OCI-LY1 (cell line): Measurements from ENCODE around the gene NIFK.
"Not testable (repeated sequence)": the region's sequence is repeated elsewhere in the genome, so short reads cannot be mapped to it uniquely, and the experiment has no call there.

Experiments
- H2AFZ ChIP-seq: fragments of 200-600 bp; sonication (generic), shearing (Covaris generic); 2 replicates; pipeline ENCODE4 v1.6.0; 2014; ENCODE audit warnings: antibody characterized with exemption, mild to moderate bottlenecking, low read length
- H3F3A ChIP-seq: fragments of 200-600 bp; sonication (generic), shearing (Covaris generic); 2 replicates; pipeline ENCODE4 v1.6.0; 2014; ENCODE audit warnings: mild to moderate bottlenecking, antibody characterized with exemption, low read length, moderate library complexity; ENCODE audit not compliant: insufficient read depth
- H3K27ac ChIP-seq: fragments of 200-600 bp; sonication (generic); 2 replicates; pipeline ENCODE4 v1.5.1; 2014; ENCODE audit warnings: low read length, mixed run types, mild to moderate bottlenecking, low read depth; ENCODE audit not compliant: poor library complexity, severe bottlenecking
- H3K27me3 ChIP-seq: fragments of 200-600 bp; sonication (generic); 2 replicates; pipeline ENCODE4 v1.6.0; 2014; ENCODE audit warnings: antibody characterized with exemption, mild to moderate bottlenecking, low read length, moderate library complexity; ENCODE audit not compliant: insufficient read depth
- H3K36me3 ChIP-seq: fragments of 200-600 bp; sonication (generic); 2 replicates; pipeline ENCODE4 v1.6.1; 2014; ENCODE audit warnings: mild to moderate bottlenecking, antibody characterized with exemption, low read length, moderate library complexity, mixed read lengths; ENCODE audit not compliant: insufficient read depth
- H3K4me1 ChIP-seq: fragments of 200-600 bp; sonication (generic); 2 replicates; pipeline ENCODE4 v1.5.1; 2014; ENCODE audit warnings: mild to moderate bottlenecking, low read length, moderate library complexity; ENCODE audit not compliant: insufficient read depth, severe bottlenecking
- H3K4me2 ChIP-seq: fragments of 200-600 bp; sonication (generic), shearing (Covaris generic); 2 replicates; pipeline ENCODE4 v1.6.1; 2014; ENCODE audit warnings: low read length
- H3K4me3 ChIP-seq: fragments of 200-600 bp; sonication (generic); 2 replicates; pipeline ENCODE4 v1.5.1; 2014; ENCODE audit warnings: low read length, low read depth, mild to moderate bottlenecking, mixed read lengths; ENCODE audit not compliant: poor library complexity, severe bottlenecking
- H3K79me2 ChIP-seq: fragments of 200-600 bp; shearing (Covaris generic); 2 replicates; pipeline ENCODE4 v1.6.1; 2016; ENCODE audit warnings: mixed run types, low read length, mixed read lengths; ENCODE audit not compliant: insufficient read depth
- H3K9ac ChIP-seq: fragments of 200-600 bp; sonication (generic), shearing (Covaris generic); 2 replicates; pipeline ENCODE4 v1.6.1; 2014; ENCODE audit warnings: mild to moderate bottlenecking, low read length, mixed read lengths
- H3K9me2 ChIP-seq: fragments of 200-600 bp; sonication (generic), shearing (Covaris generic); 2 replicates; pipeline ENCODE4 v1.6.1; 2014; ENCODE audit warnings: low read depth, mild to moderate bottlenecking, low read length, mixed read lengths
- H3K9me3 ChIP-seq: fragments of 200-600 bp; shearing (Covaris generic); 2 replicates; pipeline ENCODE4 v1.6.1; 2014; ENCODE audit warnings: low read length, mixed read lengths
- H4K20me1 ChIP-seq: fragments of 200-600 bp; sonication (generic), shearing (Covaris generic); 2 replicates; pipeline ENCODE4 v1.6.0; 2016; ENCODE audit warnings: mild to moderate bottlenecking, low read length; ENCODE audit not compliant: insufficient read depth
- CTCF ChIP-seq: fragments of 200-600 bp; sonication (generic), shearing (Covaris generic); IDR thresholded peaks from 2 replicates; pipeline ENCODE4 v1.5.1; 2017; ENCODE audit warnings: mild to moderate bottlenecking, antibody characterized with exemption, low read length, moderate library complexity, mixed read lengths
- EZH2 ChIP-seq: fragments of 200-600 bp; sonication (generic), shearing (Covaris generic); IDR thresholded peaks from 2 replicates; pipeline ENCODE4 v1.8.0; 2017; ENCODE audit warnings: borderline replicate concordance, mixed run types, mild to moderate bottlenecking, antibody characterized with exemption, low read length, moderate library complexity, mixed read lengths

NIFK gene

DNA sequence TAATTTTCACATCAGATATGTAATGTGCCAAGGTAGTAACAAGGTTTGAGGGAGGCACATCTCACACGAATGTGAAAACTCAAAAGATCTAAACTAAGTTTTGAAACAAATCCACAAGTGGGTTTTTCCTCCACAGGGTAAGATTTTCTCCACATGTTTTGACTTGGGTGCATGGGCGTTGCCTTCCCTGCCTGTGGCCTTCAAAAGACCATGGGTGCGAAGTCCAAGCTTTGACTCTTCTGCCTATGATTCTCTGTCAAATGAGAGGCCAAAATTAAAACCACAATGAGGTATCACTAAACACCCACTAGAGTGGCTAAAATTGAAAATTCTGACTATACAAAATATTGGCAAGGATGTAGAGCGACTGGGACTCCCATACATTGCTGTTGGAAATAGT, 30.7 kb downstream of the NIFK start:
- Histone ChIP-seq H3K4me3 (no peak overlapping the region), H3K9me3 (no peaks in the 10 kb centered on the region)

GRCh38 chr2:121705390-121705789, 31.3 kb downstream of the NIFK start:
- H2AFZ ChIP-seq, result no peak overlapping the region
- no peak overlapping the region for H3K4me3 ChIP-seq
- no peaks in the 10 kb centered on the region for H3K36me3 ChIP-seq
- H3K27me3 ChIP-seq, result no peaks in the 10 kb centered on the region
- no peaks in the 10 kb centered on the region for H4K20me1 ChIP-seq
- H3K4me2 ChIP-seq, result no peak overlapping the region
- H3K79me2 ChIP-seq, result no peaks in the 10 kb centered on the region
- H3K9me3 ChIP-seq, result no peaks in the 10 kb centered on the region
- TF ChIP-seq EZH2 (no peak), CTCF (no peak)
- peaks cover 14% of the 10 kb centered on the region for H3K4me1 ChIP-seq
- no peaks in the 10 kb centered on the region for H3F3A ChIP-seq
- H3K9me2 ChIP-seq, result no peaks in the 10 kb centered on the region
- H3K27ac ChIP-seq, result no peak overlapping the region
- no peak overlapping the region for H3K9ac ChIP-seq

More for the DNA sequence above, 30.7 kb downstream of the NIFK start:
- Histone ChIP-seq H3K4me2 (no peak overlapping the region), H3K4me1 (peaks cover 14% of the 10 kb centered on the region), H3K27me3 (no peaks in the 10 kb centered on the region), H3K79me2 (no peaks in the 10 kb centered on the region), H3K36me3 (no peaks in the 10 kb centered on the region), H3K9me2 (no peaks in the 10 kb centered on the region), H3K27ac (no peak overlapping the region), H3K9ac (no peak overlapping the region), H2AFZ (no peak overlapping the region), H3F3A (no peaks in the 10 kb centered on the region), H4K20me1 (no peaks in the 10 kb centered on the region)
- no peak for TF ChIP-seq EZH2
- TF ChIP-seq CTCF, result no peak

DNA sequence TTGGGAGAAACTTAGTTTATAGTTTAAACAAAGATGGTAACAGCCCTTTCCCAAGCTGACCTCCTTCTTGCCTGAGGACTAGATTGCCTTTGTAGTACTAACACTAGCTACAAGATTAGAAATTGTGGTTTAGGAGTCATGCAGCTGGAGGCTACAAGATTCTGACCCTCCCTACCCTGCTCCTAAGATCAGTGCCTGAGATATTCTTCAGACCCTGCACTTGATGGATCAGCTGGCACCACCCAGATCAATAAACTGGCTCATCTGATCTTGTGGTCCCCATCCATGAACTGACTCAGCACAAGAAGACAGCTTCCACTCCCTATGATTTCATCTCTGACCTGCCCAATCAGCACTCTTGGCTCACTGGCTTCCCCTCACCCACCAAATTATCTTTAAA, 34.9 kb downstream of the NIFK start:
- not testable (repeated sequence) for H3K9me2 ChIP-seq, H3K9me3 ChIP-seq, H3F3A ChIP-seq, H3K27me3 ChIP-seq, H3K79me2 ChIP-seq, H2AFZ ChIP-seq, H4K20me1 ChIP-seq, H3K4me3 ChIP-seq, H3K36me3 ChIP-seq, H3K9ac ChIP-seq, H3K4me2 ChIP-seq, H3K27ac ChIP-seq
- H3K4me1 ChIP-seq, result peaks cover 11% of the 10 kb centered on the region

DNA sequence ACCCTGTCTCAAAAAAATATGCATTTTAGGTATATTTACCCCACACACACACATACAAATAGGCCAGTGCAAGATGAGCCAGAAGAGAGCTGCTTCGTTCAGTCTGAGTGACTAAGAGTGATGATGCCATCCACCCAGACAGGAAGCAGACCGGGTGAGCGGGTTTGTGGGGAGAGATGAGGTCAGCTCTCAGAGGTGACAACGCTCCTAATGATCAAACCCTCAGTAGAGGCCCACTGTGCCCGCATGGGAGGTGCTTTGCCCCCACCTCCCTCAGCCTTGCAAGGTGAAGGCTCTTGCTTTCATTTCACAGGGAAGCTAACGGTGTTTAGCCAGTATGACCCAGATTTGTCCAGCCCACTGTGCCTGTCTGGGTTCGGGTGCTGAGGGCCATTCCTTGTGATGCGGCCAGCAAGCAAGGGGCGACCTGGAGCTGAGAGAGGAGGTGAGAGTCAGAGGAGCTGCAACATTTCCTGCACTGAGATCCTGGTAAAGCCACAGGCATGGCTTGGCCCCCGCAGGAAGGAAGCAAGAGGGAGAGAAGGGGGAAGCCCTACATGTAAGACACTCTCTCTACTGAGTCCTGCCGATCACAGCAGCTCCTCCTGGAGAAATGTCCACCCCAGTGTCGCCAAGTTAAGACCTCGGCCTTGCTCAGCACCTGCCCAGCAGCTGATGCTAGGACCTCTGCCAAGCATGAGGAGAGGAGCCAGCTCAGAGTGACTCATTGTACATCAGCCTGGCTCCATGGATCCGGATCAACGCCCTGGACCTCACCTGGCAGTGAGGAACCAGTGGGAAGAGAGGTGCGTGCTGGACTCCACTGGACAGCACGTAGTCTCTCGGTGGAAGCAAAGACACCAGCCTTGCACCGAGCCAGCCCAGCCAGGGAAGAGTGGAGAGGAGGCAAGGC, 37.0 kb downstream of the NIFK start:
- no peaks in the 10 kb centered on the region for H3K9me3 ChIP-seq
- no peaks in the 10 kb centered on the region for H3F3A ChIP-seq
- H3K79me2 ChIP-seq, result no peaks in the 10 kb centered on the region
- H3K27me3 ChIP-seq, result no peaks in the 10 kb centered on the region
- H2AFZ ChIP-seq, result no peak overlapping the region
- H3K9me2 ChIP-seq, result no peaks in the 10 kb centered on the region
- no peaks in the 10 kb centered on the region for H4K20me1 ChIP-seq
- no peak overlapping the region; the same call in 1 of the 2 replicates for H3K9ac ChIP-seq
- H3K27ac ChIP-seq, result no peak overlapping the region
- peak overlapping the region; percentile 42; the same call in 1 of the 2 replicates for H3K4me2 ChIP-seq
- TF ChIP-seq CTCF (no peak), EZH2 (no peak)
- H3K4me3 ChIP-seq, result peak overlapping the region; percentile 11
- H3K36me3 ChIP-seq, result no peaks in the 10 kb centered on the region
- H3K4me1 ChIP-seq, result peaks cover 14% of the 10 kb centered on the region
